HG02623 (cell line): ENCODE results near the gene KATNBL1.
A peak's percentile ranks its signal among the peaks of the same experiment; 100 is the strongest.
"Not testable (repeated sequence)": the region's sequence is repeated elsewhere in the genome, so short reads cannot be mapped to it uniquely, and the experiment has no call there.

Experiments used
- ATAC-seq: cut with Tn5 transposase; IDR thresholded peaks from one replicate; pipeline ENCODE4 v1.9.1; 2021; ENCODE audit warnings: moderate library complexity; ENCODE audit not compliant: unreplicated experiment

Gene KATNBL1

DNA sequence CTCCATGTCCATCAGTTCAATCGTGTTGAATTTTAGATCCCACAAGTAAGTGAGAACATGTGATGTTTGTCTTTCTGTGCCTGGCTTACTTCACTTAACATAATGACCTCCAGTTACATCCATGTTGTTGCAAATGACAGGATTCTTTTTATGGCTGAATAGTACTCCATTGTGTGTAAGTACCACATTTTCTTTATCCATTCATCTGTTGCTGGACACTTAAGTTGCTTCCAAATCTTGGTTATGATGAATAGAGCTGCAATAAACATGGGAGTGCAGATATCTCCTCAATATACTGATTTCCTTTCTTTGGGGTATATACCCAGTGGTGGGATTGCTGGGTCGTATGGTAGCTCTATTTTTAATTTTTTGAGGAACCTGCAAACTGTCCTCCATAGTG, 89.5 kb downstream of the KATNBL1 start:
- ATAC-seq: not testable (repeated sequence)

DNA sequence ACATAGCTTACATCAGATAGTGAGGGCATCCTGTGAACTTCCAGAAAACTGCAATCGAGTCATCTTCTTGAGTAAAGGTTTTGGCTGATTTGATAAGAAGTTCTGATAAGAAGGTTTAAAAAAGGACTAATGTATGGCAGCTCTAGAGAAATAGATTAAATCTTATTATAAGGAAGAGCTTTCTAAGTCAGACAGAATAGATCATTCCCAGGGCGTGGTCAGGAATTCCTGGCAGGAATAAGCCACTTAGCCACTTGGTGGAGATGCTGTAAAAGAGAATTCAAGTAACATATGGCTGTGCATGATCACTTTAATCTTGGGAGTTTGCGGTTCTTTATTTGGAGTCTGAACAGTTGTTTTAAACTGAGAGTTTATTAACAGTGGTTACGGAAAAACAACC, 90.6 kb downstream of the KATNBL1 start:
- no peak for ATAC-seq

DNA sequence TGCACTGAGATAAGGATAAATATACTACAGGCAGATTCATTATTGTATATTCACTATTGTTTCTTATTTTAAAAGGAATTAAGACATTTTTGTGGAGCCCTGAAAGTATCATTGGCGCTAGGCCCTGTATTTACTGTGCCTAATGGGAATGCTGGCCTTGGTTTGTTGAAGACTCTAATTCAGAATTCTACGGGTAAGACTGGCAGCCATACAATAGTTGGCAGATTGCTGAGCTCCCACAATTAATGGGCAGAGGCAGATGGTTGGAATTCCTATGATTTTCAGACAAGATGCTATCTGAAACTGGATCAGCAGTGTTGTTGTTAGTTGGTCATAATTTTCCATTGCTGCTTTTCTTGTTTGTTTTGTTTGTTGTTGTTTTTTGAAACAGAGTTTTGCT, 93.3 kb downstream of the KATNBL1 start:
- no peak for ATAC-seq

DNA sequence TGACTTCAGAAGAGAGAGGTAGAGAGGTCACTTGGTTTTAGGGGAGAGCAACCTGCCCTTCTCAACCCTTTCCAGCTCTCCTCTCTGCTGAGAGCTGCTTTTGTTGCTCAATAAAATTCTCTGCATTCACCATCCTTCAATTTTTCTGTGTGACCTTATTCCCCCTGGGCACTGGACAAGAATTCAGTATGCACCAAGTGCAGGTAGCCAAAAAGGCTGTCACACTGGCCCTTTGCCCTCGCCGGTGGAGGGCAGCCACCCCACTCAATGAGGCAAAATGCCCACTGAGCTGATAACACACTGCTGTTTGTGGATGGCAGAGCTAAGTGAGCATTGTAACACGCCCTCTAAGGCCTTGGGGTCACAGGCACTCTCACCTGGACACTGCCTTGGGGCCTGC, 95.2 kb downstream of the KATNBL1 start:
- ATAC-seq: no peak

DNA sequence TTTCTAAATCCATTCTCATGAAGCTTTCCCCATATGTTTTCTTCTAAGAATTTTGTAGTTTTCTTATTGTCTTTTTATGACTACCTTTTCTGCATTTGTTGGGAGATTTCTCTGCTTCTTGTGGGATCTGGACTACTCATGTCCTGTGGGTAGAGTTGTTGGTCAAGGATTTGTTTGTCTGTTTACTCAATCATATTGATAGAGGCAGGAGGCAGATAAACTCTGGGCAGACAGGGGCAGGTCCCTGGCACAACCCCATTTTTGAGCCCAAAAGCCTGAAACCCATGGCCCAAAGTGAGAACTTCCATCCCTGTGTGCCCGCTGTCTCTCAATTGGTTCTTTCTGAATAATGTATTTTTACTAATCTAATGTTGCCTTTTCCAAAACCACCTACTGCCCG, 95.7 kb downstream of the KATNBL1 start:
- no peak for ATAC-seq

DNA sequence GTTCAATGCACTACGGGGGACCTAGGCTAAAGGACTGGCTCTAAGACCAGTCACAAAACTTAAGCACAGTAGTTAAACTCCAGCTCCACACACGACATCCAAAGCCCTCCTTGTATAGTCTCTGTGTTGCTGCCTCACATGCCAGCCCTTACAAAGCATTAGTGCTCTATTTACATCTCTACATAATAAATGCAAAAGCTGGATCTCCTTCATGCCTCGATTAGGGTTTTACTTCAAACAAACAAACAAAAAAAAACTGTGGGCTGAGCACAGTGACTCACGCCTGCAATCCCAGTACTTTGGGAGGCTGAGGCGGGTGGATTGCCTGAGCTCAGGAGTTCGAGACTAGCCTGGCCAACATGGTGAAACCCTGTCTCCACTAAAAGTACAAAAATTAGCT, 98.4 kb downstream of the KATNBL1 start:
- no peak for ATAC-seq

DNA sequence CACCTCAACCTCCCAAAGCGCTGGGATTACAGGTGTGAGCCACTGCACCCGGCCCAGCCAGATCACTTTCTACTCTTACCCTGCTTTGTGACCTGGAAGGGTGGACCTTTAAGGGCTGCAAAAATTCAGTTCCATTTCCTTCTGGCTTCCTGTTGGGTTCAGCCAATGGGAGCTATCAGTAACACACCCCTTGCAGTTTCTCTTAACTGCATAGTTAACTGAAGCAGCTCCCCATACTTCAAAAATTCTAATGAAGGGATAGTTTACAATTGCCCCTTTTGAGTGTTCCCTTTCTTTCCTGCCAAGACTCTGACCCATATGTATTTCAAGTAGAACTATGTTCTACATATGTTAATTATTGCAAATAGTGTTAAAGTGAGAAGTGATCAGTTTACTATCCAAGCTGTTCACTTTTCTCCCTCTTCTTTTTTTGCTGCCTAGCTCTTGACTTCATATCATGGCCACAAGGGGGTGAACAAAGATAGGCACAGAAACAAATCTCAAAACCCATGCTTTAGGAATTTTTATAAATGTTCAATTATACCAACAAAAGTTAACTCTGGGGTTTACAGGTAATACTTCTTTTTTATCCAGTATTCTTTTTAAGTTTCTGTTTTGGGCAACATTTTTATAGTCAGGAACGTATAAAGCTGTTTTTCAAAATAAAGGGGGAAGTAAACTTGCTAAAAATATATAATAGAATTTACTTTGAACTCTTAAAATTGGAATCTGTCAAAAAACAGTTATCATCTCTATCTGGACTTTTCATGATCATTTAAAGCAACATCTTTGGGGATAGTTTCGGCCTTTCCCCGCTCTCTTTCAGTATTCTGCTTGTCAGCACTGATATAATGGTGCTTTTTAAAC, 99.9 kb downstream of the KATNBL1 start:
- ATAC-seq: no peak

DNA sequence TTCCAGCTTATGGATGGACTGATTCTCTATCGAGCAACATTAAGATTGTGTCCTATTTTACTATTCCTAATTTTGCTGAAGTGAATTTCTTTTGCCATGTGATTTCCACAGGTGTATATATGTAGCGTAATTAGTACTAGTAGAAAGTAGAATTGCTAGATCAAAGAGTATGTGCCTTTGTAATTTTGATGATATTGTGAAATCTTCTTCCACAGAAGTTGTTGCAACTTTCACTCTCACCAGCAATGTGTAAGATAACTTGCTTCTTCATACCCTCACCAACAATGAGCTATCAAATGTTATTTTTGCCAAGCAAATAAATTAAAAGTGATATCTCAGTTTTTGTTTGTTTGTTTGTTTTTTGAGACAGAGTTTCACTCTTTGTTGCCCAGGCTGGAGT, 102.6 kb downstream of the KATNBL1 start:
- no peak for ATAC-seq

DNA sequence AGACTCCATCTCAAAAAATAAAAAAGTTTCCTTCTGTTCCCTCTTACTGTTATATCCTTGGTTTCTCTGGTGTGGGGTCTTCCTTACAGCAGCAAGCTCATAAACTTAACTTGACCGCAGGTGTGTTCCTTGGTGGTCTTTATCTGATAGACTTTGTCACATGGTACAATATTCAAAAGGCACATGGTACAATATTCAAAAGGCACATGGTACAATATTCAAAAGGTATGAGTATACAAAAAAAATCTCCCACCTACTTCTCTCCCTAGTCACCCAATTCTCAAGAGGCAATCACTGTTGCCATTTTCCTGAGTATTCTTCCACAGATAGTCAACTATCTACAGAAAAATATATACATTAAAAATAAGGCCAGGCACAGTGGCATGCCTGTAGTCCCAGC, 103.5 kb downstream of the KATNBL1 start:
- ATAC-seq: no peak

DNA sequence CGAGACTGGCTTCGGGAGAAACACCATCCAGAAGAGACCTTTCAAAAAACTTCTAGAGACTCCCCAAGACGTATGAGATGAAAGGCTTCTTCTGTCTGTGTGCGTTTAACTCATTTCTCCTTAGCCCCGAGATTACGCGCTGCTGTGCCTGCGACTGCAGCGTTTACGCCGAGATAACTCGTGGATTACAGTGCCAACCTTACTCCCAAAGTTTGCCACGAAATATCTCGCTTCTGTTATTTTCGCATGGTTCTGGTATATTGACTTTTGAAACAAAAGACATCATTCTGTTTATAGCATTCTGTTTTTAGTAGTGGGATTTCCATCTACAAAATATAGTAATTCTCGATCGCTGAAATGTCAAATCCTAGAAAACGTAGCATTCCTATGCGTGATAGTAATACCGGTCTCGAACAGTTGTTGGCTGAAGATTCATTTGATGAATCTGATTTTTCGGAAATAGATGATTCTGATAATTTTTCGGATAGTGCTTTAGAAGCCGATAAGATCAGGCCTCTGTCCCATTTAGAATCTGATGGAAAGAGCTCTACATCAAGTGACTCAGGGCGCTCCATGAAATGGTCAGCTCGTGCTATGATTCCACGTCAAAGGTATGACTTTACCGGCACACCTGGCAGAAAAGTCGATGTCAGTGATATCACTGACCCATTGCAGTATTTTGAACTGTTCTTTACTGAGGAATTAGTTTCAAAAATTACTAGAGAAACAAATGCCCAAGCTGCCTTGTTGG, 107.5 kb downstream of the KATNBL1 start:
- ATAC-seq: no peak

DNA sequence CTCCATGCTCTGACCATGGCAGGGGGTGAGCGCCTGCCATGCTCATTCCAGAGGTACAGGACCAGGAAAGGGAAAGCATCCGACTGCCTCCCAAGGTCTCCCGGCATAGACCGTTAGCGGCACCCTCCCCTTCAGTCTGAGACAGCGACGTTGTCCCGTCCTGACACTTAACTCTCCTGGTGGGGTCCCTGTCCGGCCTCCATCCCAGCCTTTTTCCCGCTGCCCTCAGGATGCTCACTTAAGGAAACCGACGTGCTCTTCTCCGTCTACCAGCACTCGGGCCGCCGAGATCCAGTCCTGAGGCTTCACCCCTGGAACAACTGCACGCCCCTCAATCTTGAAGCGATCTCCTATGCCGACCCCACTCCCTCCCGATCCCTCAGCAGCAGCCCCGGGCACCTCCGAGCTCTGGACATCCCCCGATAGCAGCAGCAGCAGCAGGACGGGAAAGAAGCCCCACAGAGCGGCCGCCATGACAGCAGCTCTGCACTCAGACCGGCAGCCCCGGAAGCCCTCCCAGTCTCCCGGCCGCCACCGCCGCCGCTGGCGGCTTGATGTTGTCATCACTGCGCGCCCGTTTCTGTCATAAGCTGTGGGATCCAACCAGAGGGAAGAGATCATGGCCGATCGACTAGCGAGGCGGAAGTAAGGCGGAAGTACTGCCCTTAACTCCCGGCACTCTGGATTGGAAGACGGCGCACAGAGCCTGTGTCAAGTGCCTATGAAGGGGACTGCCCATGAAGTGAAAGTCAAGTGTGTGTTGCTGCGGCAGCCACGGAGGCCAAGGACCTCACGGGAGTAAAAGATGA, 108.3 kb downstream of the KATNBL1 start, which contains the start of the genes EMC7 and PGBD4:
EMC7 (minus strand) TSS at position 497 of the 809 bp plus-strand sequence; CDS start at position 474, 23 bp downstream.
PGBD4 (plus strand) TSS at position 718 of the 809 bp plus-strand sequence. CDS start 449 bp downstream, outside the sequence.
- ATAC-seq: peak; percentile 99

DNA sequence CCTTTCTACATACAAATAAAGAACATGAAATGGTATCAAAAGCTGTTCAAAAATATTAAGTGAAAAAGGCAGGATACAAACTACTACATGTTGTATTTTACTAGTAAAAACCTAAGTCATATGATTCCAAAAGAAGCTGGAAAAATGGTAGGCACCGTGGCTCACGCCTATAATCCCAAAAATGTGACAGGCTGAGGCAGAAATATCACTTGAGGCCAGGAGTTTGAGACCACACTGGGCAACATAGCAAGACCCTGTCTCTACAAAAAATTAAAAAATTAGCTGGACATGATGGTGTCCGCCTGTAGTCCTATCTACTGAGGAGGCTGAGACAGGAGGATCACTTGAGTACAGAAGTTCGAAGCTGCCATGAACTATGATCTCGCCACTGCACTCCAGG, 110.0 kb downstream of the KATNBL1 start:
- no peak for ATAC-seq
